Stimulated activated CD8-positive, alpha-beta memory T cell treated with anti-CD3 and anti-CD28 coated beads, Interleukin-4, amount 100 ng/mL, for 1 hour (primary cell): ENCODE results near the gene NPSR1.
"Not testable (repeated sequence)": the region's sequence is repeated elsewhere in the genome, so short reads cannot be mapped to it uniquely, and the experiment has no call there.

Experiments
- DNase-seq, 2 donors: peaks; one replicate each; pipeline ENCODE4 v3.0.0-alpha.2; 2020; ENCODE audit warnings: low read depth in 2 of 2, low spot score in 1 of 2

Gene NPSR1

DNA sequence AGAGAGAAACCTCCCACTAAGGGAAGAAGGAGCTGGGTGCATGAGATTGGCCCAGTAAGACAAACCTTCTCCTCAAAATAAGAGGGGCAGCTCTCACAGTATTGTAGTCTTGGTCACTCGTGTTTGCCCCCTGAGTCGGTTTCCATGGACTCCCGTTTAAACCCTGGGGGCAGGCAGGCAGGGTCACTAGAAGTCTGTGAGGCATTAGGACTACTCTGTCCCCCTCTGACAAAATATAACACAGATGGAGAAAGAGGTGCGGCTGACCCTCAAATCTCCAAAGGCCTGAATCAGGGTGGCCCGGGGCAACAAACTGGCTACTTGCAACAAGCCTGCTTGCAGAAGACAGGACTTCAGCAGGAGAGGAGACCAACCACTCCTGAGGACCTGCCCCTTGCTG, 210.6 kb downstream of the NPSR1 start:
- not testable (repeated sequence) for DNase-seq

DNA sequence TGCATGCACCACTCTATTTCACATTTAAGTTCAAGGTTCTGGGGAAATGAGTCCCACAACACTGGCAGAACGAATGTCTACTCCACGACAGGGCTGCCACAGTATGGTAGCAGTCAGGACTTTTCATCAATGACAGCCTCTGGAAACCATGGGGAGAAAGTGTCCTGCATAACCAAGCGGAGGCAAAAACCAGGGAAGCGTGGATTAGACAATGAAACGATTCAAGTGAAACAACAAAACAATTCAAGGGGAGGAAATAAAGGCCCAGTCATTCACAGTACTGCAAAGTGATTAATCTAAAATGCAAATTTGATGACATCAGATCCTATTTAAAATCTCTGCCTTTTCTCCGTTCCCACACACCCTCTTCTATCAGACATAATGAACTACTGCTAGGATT, 211.0 kb downstream of the NPSR1 start:
- no peak for DNase-seq

DNA sequence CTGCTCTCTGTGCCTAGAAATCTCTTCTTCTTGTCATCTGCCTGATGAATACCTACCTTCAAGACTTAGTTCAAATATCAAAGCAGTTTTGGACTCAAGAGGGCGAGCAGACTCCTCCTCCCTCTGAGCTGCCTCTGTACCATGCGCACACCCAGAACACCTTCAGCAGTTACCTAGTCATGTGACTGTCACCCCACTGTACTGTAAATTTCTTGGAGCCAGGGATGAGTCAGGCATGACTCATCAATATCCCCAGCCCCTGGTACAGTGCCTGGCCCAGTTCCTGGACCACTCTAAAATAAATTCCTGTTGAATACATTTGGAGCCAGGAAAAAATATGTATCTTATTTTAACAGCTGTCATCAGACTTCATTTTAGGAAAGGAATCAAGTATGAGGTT, 212.0 kb downstream of the NPSR1 start:
- DNase-seq = not testable (repeated sequence)

DNA sequence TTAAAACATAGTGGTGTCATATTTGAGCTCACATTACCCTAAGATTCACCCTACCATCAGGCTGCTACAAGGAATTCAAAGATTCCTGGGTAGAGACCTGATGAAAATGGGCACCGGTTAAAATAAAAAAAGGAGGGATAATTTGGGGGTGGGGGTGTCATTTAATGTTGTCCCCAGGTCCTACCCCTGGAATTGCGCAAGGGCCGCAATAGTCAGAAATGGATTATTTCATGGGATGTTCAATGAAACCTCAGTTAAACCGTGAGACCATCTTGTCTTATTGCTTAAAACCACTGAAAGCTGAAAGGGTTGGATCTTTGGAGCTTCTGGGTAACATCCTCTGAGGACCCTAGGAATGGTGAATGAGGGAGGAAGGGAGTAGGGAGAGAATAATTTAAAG, 216.3 kb downstream of the NPSR1 start:
- not testable (repeated sequence) for DNase-seq

DNA sequence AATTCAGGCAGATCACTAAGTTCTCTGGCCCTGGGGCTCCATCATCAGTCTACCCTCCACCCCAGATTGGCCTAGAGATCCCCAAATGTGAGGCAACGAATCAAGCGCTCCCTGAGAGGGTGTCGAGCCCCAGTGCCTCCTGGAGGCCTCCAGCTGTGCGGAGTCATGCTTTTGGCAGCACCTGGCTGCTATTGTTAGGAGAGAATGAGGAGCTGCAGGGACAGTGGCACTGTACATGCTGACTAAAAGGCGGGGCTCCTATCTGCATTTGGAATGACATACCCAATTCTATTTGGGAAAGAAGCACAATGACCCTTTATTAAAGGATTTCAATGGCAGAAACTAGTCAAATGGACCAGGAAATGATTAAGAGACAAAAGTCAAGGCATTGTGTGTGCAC, 217.5 kb downstream of the NPSR1 start:
- DNase-seq = no peak

DNA sequence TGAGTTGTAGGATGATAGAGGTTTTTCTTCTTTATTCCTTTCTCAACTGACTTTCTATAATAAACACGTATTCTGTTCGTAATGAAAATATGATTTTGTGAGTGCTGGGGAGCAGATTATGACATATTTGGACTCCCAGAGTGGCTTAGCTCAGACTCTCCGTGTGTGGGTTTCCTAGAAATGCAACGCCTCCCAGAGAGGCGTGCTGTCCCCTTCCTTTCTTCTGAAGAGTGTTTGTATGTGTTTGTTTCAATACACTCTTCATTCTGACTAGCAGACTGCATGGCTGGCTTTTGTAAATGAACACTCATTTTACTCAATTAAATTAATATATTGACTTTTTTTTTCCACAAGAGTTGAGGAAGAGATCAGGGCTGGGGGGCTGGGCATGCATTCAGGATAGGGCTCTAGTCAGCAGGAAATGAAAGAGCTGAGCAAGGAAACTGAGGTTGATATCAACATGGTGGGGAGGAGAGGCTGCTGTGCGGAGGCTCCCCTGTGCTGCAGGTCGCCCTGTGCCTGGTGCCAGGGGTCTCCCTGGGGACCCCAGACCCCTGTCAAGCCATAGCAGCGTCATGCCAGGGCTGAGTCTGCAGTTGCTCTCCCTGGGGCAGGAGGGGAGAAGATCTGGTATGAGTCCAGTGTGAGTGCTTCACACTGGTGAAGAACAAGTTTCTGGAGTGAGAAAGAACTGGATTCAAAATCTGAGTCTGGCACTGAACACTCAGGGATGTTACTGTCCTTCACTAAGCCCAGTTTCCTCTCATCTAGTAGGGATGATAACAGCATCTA, 221.1 kb downstream of the NPSR1 start:
- not testable (repeated sequence) for DNase-seq

DNA sequence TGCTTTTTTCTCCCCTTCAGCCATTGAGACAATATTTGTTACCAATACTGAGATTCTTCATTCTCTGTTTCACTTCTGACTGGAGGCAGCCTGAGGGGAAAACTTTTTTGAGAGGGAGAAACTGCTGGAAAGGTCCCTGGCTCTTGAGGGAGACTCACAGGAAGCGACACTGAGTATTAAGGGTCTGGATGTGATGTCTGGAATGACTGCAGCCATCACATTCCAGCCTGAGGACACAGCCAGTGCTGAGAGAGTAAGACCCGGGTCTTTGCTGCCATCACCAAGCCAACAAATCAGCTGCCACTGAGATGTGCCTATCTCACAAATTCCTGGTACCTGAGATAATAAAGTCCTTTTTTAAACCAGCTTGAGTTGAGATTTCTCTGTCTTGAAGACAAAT, 221.9 kb downstream of the NPSR1 start:
- no peak for DNase-seq

DNA sequence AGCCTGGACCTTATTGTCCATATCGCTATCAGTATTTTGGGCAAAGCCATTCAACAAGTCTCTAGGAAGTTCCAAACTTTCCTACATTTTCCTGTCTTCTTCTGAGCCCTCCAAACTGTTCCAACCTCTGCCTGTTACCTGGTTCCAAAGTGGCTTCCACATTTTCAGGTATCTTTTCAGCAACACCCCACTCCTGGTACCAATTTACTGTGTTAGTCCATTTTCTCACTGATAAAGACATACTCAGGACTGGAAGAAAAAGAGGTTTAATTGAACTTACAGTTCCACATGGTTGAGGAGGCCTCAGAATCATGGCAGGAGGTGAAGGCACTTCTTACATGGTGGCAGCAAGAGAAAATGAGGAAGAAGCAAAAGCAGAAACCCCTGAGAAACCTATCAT, 225.8 kb downstream of the NPSR1 start:
- not testable (repeated sequence) for DNase-seq

DNA sequence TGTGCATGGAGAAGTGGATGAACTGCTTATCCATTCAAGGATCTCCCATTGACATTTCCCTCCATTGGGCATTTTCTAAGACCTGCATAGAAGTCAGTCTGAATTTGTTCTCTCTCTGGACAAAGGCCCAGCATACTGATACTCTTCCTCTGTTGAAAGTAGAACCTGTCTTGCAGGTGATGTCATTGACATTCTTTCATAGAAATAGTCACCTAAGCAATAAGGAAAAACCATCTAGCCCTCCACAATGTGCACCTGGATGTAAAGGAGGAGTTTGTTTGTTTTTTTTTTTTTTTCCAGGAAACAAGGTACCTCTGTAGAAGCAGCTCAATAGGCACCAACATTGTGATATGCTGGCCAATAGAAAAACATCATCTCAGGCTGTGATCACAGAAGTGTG, 228.8 kb downstream of the NPSR1 start:
- DNase-seq = no peak

DNA sequence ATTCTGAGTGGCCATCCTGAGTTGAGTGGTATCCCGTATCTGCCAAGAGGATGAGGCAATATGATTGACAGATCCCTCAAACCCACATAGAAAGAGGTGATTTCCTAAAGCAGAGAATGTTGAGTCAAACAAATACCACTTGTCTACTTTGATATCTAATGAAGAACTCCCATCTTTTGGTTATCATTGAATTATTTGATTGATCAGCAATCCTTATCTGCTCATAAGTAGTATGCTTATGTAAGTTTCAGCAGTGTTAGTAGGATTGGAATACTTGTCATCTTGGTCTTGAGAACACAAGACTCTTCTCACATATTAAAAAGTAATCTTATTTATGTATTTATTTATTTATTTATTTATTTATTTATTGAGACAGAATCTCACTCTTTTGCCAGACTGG, 231.9 kb downstream of the NPSR1 start:
- DNase-seq = no peak

DNA sequence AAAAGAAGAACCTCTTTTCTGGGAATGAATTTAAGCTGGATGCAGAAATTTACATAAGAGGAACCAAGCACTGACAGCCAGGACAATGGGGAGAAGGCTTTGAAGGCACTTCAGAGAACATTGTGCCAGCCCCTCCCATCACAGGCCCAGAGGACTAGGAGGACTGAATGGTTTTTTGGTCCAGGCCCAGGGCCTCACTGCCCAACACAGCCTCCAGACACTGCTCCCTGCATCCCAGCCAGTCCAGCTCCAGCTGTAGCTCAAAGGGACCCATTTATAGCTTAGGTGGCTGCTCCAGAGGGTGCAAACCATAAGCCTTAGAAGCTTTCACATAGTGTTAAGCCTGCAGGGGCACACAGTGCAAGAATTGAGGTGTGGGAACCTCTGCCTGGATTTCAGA, 237.2 kb downstream of the NPSR1 start:
- no peak for DNase-seq
